CD4-positive, alpha-beta T cell (primary cell): ENCODE data around the gene MLLT10. TPM values are rescaled to one million over a fixed set of nuclear protein-coding genes. Genes with fewer than 3 reads are reported as not detected.
A peak's percentile ranks its signal among the peaks of the same experiment; 100 is the strongest.

Source experiments
- ATAC-seq: fragments of 200-7000 bp; cut with Tn5 transposase; one replicate; pipeline ENCODE4 v1.10.0; 2022; ENCODE audit warnings: mild to moderate bottlenecking; ENCODE audit not compliant: poor library complexity
- CTCF ChIA-PET: fragments of 350-600 bp; sonication (Branson Sonifier 250); formaldehyde crosslinking; loops from one replicate; lab custom pipeline; 2021; ENCODE audit warnings: antibody characterized with exemption, inconsistent platforms; lab: Charles Lee
- POLR2A ChIA-PET: fragments of 350-600 bp; sonication (Branson Sonifier 250); formaldehyde crosslinking; loops from one replicate; lab custom pipeline; 2021; ENCODE audit warnings: antibody characterized with exemption, inconsistent platforms; lab: Charles Lee
- DNase-seq, 14 experiments: peaks; one replicate each; pipeline ENCODE4 v3.0.0-alpha.2; 2013 to 2020; ENCODE audit warnings: mixed read lengths in 2 of 14
- H3K27ac ChIP-seq, 2 donors: one replicate each; pipeline versions ENCODE4 v1.5.1 to v1.7.0; 2013; ENCODE audit warnings: low read length in 2 of 2, low read depth in 1 of 2, mild to moderate bottlenecking in 1 of 2
- H3K27me3 ChIP-seq, 2 experiments: 1 replicate in 1 of 2; 2 replicates in 1 of 2; pipeline versions ENCODE4 v1.6.1 to v1.7.0; 2013; ENCODE audit warnings: low read length in 2 of 2, control low read depth in 1 of 2, mild to moderate bottlenecking in 1 of 2, moderate library complexity in 1 of 2; ENCODE audit not compliant: insufficient read depth in 2 of 2, control insufficient read depth in 1 of 2
- H3K36me3 ChIP-seq: one replicate; pipeline ENCODE4 v1.6.1; 2013; ENCODE audit warnings: low read length, control low read depth; ENCODE audit not compliant: insufficient read depth
- H3K4me1 ChIP-seq: one replicate; pipeline ENCODE4 v1.6.1; 2013; ENCODE audit warnings: low read length, control low read depth; ENCODE audit not compliant: insufficient read depth
- H3K4me3 ChIP-seq: one replicate; pipeline ENCODE4 v1.5.1; 2013; ENCODE audit warnings: mild to moderate bottlenecking, low read length, moderate library complexity
- H3K9me3 ChIP-seq, 2 experiments: 1 replicate in 1 of 2; 2 replicates in 1 of 2; pipeline versions ENCODE4 v1.6.1 to v1.7.0; 2013; ENCODE audit warnings: low read length in 2 of 2, mild to moderate bottlenecking in 2 of 2, control low read depth in 1 of 2, moderate library complexity in 1 of 2; ENCODE audit not compliant: control insufficient read depth in 1 of 2, insufficient read depth in 1 of 2
- H3K27ac Mint-ChIP-seq: one replicate; pipeline ENCODE4 v1.8.0; 2020; ENCODE audit warnings: mixed read lengths
- H3K27me3 Mint-ChIP-seq: one replicate; pipeline ENCODE4 v1.8.0; 2021; ENCODE audit warnings: mixed read lengths
- H3K36me3 Mint-ChIP-seq: one replicate; pipeline ENCODE4 v1.8.0; 2021; ENCODE audit warnings: low read depth, mixed read lengths
- H3K4me1 Mint-ChIP-seq: one replicate; pipeline ENCODE4 v1.8.0; 2021; ENCODE audit warnings: low read depth, mixed read lengths
- H3K4me3 Mint-ChIP-seq: one replicate; pipeline ENCODE4 v1.8.0; 2020; ENCODE audit warnings: mild to moderate bottlenecking, mixed read lengths
- H3K9me3 Mint-ChIP-seq: one replicate; pipeline ENCODE4 v1.8.0; 2020; ENCODE audit warnings: mixed read lengths
- CTCF ChIP-seq: fragments of 200-600 bp; IDR thresholded peaks from one replicate; pipeline ENCODE4 v1.8.0; 2022; ENCODE audit warnings: antibody characterized with exemption, mild to moderate bottlenecking
- intact Hi-C, 2 experiments: fragments of 100-400 bp; cut with DNase I in 1 of 2; cut with micrococcal nuclease in 1 of 2; formaldehyde crosslinking; loops; one replicate each; pipeline versions ENCODE4 v1.15.1 to v1.9.0; 2023 to 2025; cut with DNase I, micrococcal nuclease
- total RNA-seq, 174 experiments: library from RNA in 2 of 174; stranded (reverse) in 2 of 174; gene quantifications; one replicate each; pipeline ENCODE4 v1.2.3 and lab custom pipeline; 2021 to 2026

MLLT10 gene
- total RNA-seq, 2 experiments from 2014 or later: 46.0 to 64.1 TPM

GRCh38 chr10:21528236-21529031 is 5.6 kb upstream of the MLLT10 start:
- Mint-ChIP-seq H3K9me3 (no peaks in the 10 kb centered on the region), H3K4me3 (peak overlapping the region; percentile 87), H3K27ac (peak overlapping the region; percentile 86), H3K4me1 (peaks cover 43% of the 10 kb centered on the region), H3K27me3 (peaks cover 11% of the 10 kb centered on the region), H3K36me3 (peaks cover 12% of the 10 kb centered on the region)
- ATAC-seq (no peak), DNase-seq (no peak)
- peaks cover 0 to 7% of the 10 kb centered on the region in 2 experiments for H3K27me3 ChIP-seq
- no peak for TF ChIP-seq CTCF
- H3K36me3 ChIP-seq: no peaks in the 10 kb centered on the region
- H3K9me3 ChIP-seq: no peaks in the 10 kb centered on the region
- ChIA-PET POLR2A (interaction anchor here (1.3 to 3.3 kb wide), 5 partner anchors 8 to 32 kb away, joined by 4 to 40 read pairs (median 7); no protein-coding TSS in a partner anchor), CTCF (interaction anchor here (1.3 kb wide), 1 partner anchor 31 kb away, joined by 3 read pairs; no protein-coding TSS in a partner anchor)
- intact Hi-C loops: loop anchor here (5.0 to 10.0 kb wide), 4 partner anchors 216 to 1906 kb away; partner anchors contain the start of genes COMMD3 (in 1 of the 2) and OTUD1 (in 1 of the 2)
- peaks cover 30% of the 10 kb centered on the region for H3K4me1 ChIP-seq
- no peak overlapping the region for H3K27ac ChIP-seq
- no peak overlapping the region for H3K4me3 ChIP-seq

GRCh38 chr10:21529032-21529910 is 4.8 kb upstream of the MLLT10 start:
- Mint-ChIP-seq H3K27ac (peak overlapping the region; percentile 86), H3K27me3 (peaks cover 7% of the 10 kb centered on the region), H3K9me3 (no peaks in the 10 kb centered on the region), H3K4me1 (peaks cover 46% of the 10 kb centered on the region), H3K4me3 (peak overlapping the region; percentile 87), H3K36me3 (peaks cover 16% of the 10 kb centered on the region)
- H3K27ac ChIP-seq: no peak overlapping the region
- no peak for ATAC-seq
- H3K9me3 ChIP-seq: no peaks in the 10 kb centered on the region
- peaks cover 32% of the 10 kb centered on the region for H3K4me1 ChIP-seq
- POLR2A ChIA-PET: interaction anchor here (1.3 to 3.3 kb wide), 2 partner anchors 9 to 11 kb away, joined by 4 to 19 read pairs; no protein-coding TSS in a partner anchor
- CTCF ChIA-PET: interaction anchor here (0.6 to 1.3 kb wide), 3 partner anchors 32 to 700 kb away, joined by 3 read pairs; no protein-coding TSS in a partner anchor
- no peak overlapping the region for H3K4me3 ChIP-seq
- TF ChIP-seq CTCF: no peak
- intact Hi-C loops: loop anchor here (5.0 to 10.0 kb wide), 4 partner anchors 216 to 1906 kb away; partner anchors contain the start of genes COMMD3 (in 1 of the 2) and OTUD1 (in 1 of the 2)
- H3K36me3 ChIP-seq: no peaks in the 10 kb centered on the region
- no peaks in the 10 kb centered on the region for H3K27me3 ChIP-seq
- no peak for DNase-seq

- no peak for DNase-seq
- Histone ChIP-seq H3K27me3 (no peaks in the 10 kb centered on the region), H3K27ac (no peak overlapping the region), H3K36me3 (no peaks in the 10 kb centered on the region), H3K9me3 (no peaks in the 10 kb centered on the region), H3K4me3 (no peak overlapping the region), H3K4me1 (peaks cover 30% of the 10 kb centered on the region)
- Mint-ChIP-seq H3K4me3 (no peak overlapping the region), H3K9me3 (no peaks in the 10 kb centered on the region), H3K27me3 (peaks cover 5% of the 10 kb centered on the region), H3K27ac (no peak overlapping the region), H3K36me3 (peaks cover 20% of the 10 kb centered on the region), H3K4me1 (peaks cover 41% of the 10 kb centered on the region)
- intact Hi-C loops: loop anchor here (5.0 to 10.0 kb wide), 2 partner anchors 33 to 695 kb away; no protein-coding TSS in a partner anchor
- ChIA-PET CTCF (interaction anchor here (0.6 to 1.3 kb wide), 2 partner anchors 34 to 699 kb away, joined by 3 read pairs; no protein-coding TSS in a partner anchor), POLR2A (no interaction called here)
- ATAC-seq: no peak
- TF ChIP-seq CTCF: no peak
Observed at GRCh38 chr10:21530168-21530567, 3.9 kb upstream of the MLLT10 start.
